ENCODE results near the gene SPEM1.

SPEM1 gene

DNA sequence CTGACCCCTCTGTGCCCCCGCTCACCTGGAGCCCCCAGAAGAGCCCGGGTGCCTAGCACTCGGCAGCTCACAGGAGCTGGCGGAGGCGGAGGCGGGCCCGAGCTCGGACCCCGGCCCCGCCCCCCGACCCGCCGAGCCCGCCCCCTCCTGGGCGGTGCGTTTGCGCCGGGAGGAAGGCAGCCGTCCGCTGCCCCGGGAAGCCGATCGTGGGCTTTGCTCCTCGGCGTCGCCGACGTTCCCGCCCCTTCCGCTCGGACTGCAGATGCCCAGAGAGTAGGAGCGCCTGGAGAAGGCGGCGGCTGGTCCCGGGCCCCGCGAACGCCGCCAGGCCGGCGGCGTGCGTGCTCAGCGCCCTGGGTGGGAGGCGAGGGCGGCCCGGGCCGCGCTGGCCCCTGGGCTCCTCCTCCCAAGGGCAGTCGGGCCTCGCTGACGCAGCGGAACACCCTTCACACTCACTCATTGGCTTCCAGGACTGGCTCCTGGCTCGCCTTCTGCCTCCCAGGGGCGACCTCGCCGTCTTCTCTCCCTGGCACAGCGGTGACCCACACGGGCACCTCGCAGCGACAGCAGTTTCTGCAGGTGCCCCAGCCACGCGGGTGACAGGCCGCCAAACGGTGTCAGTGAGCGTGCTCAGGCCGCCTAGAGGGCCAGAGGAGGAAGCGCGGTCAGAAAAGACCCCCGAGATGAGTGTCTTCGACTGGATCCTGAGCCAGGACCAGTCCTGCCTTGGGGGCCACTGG lies 25.5 kb upstream of the SPEM1 start, which contains the start of gene PLSCR3:
Gene PLSCR3, minus strand, starts transcription at position 74 of the 740 bp plus-strand sequence. CDS start 415 bp downstream, outside the sequence.
- peak; percentile 78 for DNase-seq
- peak within 1 kb of the TSS; percentile 83 for H3K4me3 ChIP-seq (ENCODE audit: low read depth, low read length)
- in situ Hi-C loops (cut with HindIII; ENCODE audit: low pct_ligation_motif_present, low sequenced_read_pairs): no loop called here
- H3K27me3 ChIP-seq (replicated peaks): no peaks in the 10 kb centered on the region
- TF ChIP-seq, protein P1, sequence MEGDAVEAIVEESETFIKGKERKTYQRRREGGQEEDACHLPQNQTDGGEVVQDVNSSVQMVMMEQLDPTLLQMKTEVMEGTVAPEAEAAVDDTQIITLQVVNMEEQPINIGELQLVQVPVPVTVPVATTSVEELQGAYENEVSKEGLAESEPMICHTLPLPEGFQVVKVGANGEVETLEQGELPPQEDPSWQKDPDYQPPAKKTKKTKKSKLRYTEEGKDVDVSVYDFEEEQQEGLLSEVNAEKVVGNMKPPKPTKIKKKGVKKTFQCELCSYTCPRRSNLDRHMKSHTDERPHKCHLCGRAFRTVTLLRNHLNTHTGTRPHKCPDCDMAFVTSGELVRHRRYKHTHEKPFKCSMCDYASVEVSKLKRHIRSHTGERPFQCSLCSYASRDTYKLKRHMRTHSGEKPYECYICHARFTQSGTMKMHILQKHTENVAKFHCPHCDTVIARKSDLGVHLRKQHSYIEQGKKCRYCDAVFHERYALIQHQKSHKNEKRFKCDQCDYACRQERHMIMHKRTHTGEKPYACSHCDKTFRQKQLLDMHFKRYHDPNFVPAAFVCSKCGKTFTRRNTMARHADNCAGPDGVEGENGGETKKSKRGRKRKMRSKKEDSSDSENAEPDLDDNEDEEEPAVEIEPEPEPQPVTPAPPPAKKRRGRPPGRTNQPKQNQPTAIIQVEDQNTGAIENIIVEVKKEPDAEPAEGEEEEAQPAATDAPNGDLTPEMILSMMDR (IDR thresholded peaks at IDR 0.05; ENCODE audit: low read depth, low read length, missing control alignments): peak; percentile 71
- H3K36me3 ChIP-seq (replicated peaks): peaks cover 32% of the 10 kb centered on the region
- H3K27ac ChIP-seq: peak within 1 kb of the TSS; percentile 80

- TF ChIP-seq, protein P1 (IDR thresholded peaks at IDR 0.05; ENCODE audit: low read depth, low read length, missing control alignments): no peak
- Histone ChIP-seq H3K36me3 (replicated peaks) (peaks cover 16% of the 10 kb centered on the region), H3K4me3 (ENCODE audit: low read depth, low read length) (no peak overlapping the region), H3K27ac (no peak overlapping the region), H3K27me3 (replicated peaks) (no peaks in the 10 kb centered on the region)
- DNase-seq: no peak
- in situ Hi-C loops (cut with HindIII; ENCODE audit: low pct_ligation_motif_present, low sequenced_read_pairs): no loop called here
Measured at GRCh38 chr17:7396147-7396546, 24.0 kb upstream of the SPEM1 start.

GRCh38 chr17:7398612-7399011 lies 21.5 kb upstream of the SPEM1 start:
- TF ChIP-seq, protein P1 (IDR thresholded peaks at IDR 0.05; ENCODE audit: low read depth, low read length, missing control alignments): no peak
- Histone ChIP-seq H3K27ac (no peak overlapping the region), H3K36me3 (replicated peaks) (no peaks in the 10 kb centered on the region), H3K27me3 (replicated peaks) (no peaks in the 10 kb centered on the region), H3K4me3 (ENCODE audit: low read depth, low read length) (no peak overlapping the region)
- in situ Hi-C loops (cut with HindIII; ENCODE audit: low pct_ligation_motif_present, low sequenced_read_pairs): no loop called here
- no peak for DNase-seq

DNA sequence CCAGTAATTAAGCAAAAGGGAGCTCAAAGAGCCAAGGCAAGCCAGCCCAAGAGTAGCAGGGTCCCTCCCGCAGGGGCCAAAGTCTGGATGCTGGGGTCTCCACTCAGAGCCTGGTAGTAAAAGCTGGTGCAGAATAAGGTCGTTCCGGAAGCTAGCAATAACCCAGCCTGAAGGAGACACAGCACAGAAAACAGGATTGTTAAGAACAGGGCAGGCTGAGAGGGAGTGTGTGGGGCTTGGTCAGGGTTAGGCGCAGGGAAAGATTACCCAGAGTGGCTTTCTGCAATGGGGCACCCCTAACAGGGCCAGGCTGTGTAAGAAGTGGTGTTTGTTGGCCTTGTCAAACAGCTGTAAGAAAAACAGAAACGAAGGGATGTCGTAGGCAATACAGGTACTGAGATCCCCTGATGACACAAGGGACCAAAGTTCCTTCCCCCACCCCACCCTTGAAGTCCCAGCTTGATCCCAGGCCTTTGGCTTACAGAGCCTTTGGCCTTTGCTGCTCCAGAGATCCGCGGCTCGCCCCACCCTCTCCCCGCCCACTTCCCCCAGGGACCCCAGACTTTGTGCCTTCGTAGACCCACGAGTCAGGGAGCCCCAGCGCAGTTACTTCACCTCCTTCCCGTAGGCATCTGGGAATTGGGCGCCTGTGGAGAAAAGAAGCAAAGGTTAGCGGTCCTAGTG lies 16.9 kb upstream of the SPEM1 start:
- no peak for DNase-seq
- TF ChIP-seq, protein P1 (IDR thresholded peaks at IDR 0.05; ENCODE audit: low read depth, low read length, missing control alignments): no peak
- in situ Hi-C loops (cut with HindIII; ENCODE audit: low pct_ligation_motif_present, low sequenced_read_pairs): no loop called here
- H3K4me3 ChIP-seq (ENCODE audit: low read depth, low read length): peak overlapping the region; percentile 83
- H3K27ac ChIP-seq: peak overlapping the region; percentile 51
- H3K27me3 ChIP-seq (replicated peaks): no peaks in the 10 kb centered on the region
- no peaks in the 10 kb centered on the region for H3K36me3 ChIP-seq (replicated peaks)

DNA sequence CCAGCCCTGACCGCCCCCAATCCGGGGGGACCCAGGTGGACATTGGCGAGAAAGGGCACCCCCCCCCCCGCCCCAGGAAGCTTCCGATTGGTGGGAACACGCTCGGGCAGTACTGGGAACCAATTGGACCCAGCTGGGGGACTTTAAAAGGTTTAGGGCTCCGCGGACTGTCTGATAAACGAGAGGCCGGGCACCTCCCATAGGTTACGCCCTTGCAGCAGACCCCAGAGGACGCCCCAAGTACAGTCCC lies 16.5 kb upstream of the SPEM1 start:
- TF ChIP-seq, protein P1 (IDR thresholded peaks at IDR 0.05; ENCODE audit: low read depth, low read length, missing control alignments): no peak
- in situ Hi-C loops (cut with HindIII; ENCODE audit: low pct_ligation_motif_present, low sequenced_read_pairs): no loop called here
- peak overlapping the region; percentile 51 for H3K27ac ChIP-seq
- H3K4me3 ChIP-seq (ENCODE audit: low read depth, low read length): peak overlapping the region; percentile 83
- DNase-seq: no peak
- H3K27me3 ChIP-seq (replicated peaks): no peaks in the 10 kb centered on the region
- peaks cover under 1% of the 10 kb centered on the region for H3K36me3 ChIP-seq (replicated peaks)

All from brain microvascular endothelial cell (primary cell).